Ascending aorta (tissue), 2 donors: ENCODE measurements around the gene PPY. TPM values are rescaled to one million over a fixed set of nuclear protein-coding genes. Genes with fewer than 3 reads are reported as not detected.

Experiments used
- DNase-seq, 2 donors: peaks; one replicate each; pipeline ENCODE4 v3.0.0-alpha.2; 2019; ENCODE audit warnings: low spot score in 2 of 2
- H3K27ac ChIP-seq, 2 donors: fragments of 200-600 bp; sonication (generic); one replicate each; pipeline ENCODE4 v1.5.1; 2016 to 2017; ENCODE audit warnings: mild to moderate bottlenecking in 1 of 2
- H3K27me3 ChIP-seq: fragments of 200-600 bp; sonication (generic); one replicate; pipeline ENCODE4 v1.5.1; 2017
- H3K36me3 ChIP-seq, 2 donors: fragments of 200-600 bp; sonication (generic); one replicate each; pipeline ENCODE4 v1.5.1; 2016
- H3K4me1 ChIP-seq, 2 donors: fragments of 200-600 bp; sonication (generic); one replicate each; pipeline ENCODE4 v1.5.1; 2016 to 2017; ENCODE audit warnings: mild to moderate bottlenecking in 1 of 2
- H3K4me3 ChIP-seq, 2 donors: fragments of 200-600 bp; sonication (generic); one replicate each; pipeline ENCODE4 v1.5.1; 2016 to 2017; ENCODE audit warnings: mild to moderate bottlenecking in 1 of 2
- H3K9me3 ChIP-seq, 2 donors: fragments of 200-600 bp; sonication (generic); one replicate each; pipeline ENCODE4 v1.5.1; 2016
- intact Hi-C: fragments of 100-400 bp; cut with DNase I; formaldehyde crosslinking; loops from one replicate; pipeline ENCODE4 v1.15.1; 2023
- total RNA-seq: library from RNA; depleted of rRNA; stranded (reverse); fragments of >200 nt; gene quantifications from one replicate; pipeline ENCODE4 v1.1.0, GENCODE V29; 2016
- TF ChIP-seq, protein P1 (sequence below), 3 experiments: fragments of 200-600 bp in 2 of 3; fragments of 450-650 bp in 1 of 3; sonication (generic) in 2 of 3; IDR thresholded peaks; one replicate each; pipeline ENCODE4 v1.5.1; 2016 to 2019; ENCODE audit warnings: antibody characterized with exemption in 3 of 3, mild to moderate bottlenecking in 1 of 3, moderate library complexity in 1 of 3

The PPY gene
- total RNA-seq, 1 donor from 2014 or later, result not detected

DNA sequence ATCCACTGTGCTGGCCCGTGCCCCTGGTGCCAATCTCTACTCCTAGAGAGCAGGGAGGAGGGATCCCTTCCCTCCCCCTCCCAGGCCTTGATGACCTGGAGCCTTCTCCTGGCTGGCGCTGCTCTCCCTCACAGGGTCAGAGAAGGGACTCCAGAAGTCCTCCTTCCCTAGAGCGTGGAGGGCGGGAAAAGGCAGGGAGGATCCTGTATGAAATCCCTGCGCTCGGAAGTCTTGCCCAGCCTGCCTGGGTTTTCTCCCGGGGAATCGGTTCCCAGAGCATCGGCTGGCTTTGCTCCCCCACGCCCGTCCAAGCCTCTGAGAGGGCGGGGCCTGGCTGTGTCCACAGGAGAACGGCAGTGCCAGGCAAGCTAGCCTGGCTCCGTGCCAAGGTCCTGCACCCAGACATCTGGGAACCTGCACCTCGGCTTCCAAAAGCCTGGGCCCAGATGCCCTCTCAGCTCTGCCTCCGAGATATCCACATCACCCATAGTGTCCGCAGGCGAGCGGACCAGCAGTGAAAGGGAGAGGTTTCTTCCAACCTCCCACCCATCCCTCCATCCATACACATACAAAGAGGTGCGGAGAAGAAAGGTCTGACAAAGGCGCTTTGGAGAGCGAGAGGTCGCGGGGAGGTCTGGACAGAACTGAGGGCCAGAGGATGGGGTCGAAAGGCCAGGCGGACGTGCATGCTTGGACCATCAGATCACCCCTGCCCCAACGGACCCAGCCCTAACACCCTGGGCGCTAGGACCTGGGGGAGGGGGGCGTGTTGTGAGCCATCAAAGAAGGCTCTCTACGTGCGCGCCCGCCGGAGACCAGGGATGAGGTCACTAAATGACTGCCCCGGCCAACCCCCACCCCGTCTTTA lies 36.1 kb downstream of the PPY start:
- peaks cover 0 to 5% of the 10 kb centered on the region in 2 donors for H3K36me3 ChIP-seq
- no peaks in the 10 kb centered on the region for H3K27me3 ChIP-seq
- H3K9me3 ChIP-seq, result no peaks in the 10 kb centered on the region
- peaks cover 4 to 11% of the 10 kb centered on the region in 2 donors for H3K4me1 ChIP-seq
- TF ChIP-seq, protein P1, sequence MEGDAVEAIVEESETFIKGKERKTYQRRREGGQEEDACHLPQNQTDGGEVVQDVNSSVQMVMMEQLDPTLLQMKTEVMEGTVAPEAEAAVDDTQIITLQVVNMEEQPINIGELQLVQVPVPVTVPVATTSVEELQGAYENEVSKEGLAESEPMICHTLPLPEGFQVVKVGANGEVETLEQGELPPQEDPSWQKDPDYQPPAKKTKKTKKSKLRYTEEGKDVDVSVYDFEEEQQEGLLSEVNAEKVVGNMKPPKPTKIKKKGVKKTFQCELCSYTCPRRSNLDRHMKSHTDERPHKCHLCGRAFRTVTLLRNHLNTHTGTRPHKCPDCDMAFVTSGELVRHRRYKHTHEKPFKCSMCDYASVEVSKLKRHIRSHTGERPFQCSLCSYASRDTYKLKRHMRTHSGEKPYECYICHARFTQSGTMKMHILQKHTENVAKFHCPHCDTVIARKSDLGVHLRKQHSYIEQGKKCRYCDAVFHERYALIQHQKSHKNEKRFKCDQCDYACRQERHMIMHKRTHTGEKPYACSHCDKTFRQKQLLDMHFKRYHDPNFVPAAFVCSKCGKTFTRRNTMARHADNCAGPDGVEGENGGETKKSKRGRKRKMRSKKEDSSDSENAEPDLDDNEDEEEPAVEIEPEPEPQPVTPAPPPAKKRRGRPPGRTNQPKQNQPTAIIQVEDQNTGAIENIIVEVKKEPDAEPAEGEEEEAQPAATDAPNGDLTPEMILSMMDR (IDR thresholded peaks at IDR 0.05), result no peak
- H3K4me3 ChIP-seq, result peak overlapping the region; percentile 75 to 81
- intact Hi-C loops, result loop anchor here (10.0 kb wide), 3 partner anchors 419 to 1239 kb away; partner anchors contain the start of genes HEXIM1 and SLC25A39
- H3K27ac ChIP-seq, result peak overlapping the region; percentile 89 to 96
- DNase-seq, result peak; percentile 63 to 95

DNA sequence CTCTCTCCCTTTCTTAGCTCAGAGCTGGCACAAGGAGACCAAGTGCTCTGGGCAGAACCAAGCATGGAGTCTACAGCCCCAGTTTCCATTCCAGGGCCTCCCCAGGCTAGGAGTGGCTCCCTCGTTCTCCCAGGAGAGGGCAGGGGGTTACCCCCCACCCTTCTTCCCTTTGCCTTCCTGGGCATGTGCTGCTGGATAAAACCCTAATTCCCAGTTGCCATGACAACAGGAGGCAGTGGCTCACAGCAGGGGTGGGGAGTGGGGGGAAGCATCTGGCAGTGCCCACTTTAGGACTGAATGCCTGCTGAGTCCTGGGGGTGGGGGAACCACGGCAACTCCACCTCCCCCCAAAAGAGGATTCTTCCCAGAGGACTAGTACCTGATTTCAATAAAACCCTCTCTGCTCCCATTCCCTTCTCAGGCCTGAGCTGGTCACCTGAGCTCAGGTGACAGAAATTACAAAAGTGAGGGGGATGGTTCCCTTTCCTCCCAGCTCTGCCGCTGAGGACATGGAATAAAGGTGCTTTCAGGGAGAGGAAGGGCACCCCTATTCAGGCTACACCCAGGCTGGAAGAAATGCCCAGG lies 36.8 kb downstream of the PPY start:
- peaks cover 10 to 15% of the 10 kb centered on the region in 2 donors for H3K4me1 ChIP-seq
- no peaks in the 10 kb centered on the region for H3K9me3 ChIP-seq
- DNase-seq, result no peak
- TF ChIP-seq, protein P1 (IDR thresholded peaks at IDR 0.05), result no peak
- no peaks in the 10 kb centered on the region for H3K27me3 ChIP-seq
- peaks cover 0 to 5% of the 10 kb centered on the region in 2 donors for H3K36me3 ChIP-seq
- H3K4me3 ChIP-seq, result peak overlapping the region in 1 of 2 donors; percentile 81
- H3K27ac ChIP-seq, result peak overlapping the region; percentile 89 to 96
- intact Hi-C loops, result loop anchor here (10.0 kb wide), 3 partner anchors 419 to 1239 kb away; partner anchors contain the start of genes HEXIM1 and SLC25A39

DNA sequence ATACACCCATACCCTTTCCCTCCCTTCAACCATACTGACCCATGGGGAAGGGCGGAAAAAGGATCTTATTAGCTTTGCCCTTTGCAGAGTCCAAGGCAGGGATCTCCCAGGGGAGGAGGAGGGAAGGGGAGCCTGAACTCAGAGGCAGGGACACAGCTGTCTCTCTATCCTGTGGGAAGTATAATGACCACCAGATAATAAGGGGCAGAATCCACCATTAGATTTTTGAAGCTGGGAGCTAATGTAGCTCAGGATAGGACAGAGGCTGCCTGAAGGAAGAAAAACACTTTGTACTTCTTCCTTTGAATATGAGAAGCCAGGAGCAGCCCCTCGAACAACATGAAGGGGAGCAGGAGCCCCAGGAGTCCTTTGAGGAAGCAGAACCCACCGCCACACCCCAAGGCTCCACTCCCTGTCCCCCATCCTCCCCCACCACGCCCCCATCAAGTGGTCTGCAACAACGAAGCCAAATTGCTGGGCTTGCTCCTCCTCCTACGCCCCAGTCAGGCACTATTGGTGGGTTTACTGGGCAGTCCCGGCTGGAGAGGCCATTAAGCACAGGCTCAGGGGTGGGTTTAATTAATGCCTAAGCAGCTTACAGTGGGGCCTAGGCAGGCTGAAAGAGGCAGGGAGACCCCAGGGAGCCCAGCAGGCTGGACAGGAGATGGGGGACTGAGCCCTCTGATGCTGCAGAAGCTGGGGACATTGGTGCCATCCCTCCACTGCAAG lies 40.3 kb downstream of the PPY start:
- intact Hi-C loops, result loop anchor here (10.0 kb wide), 3 partner anchors 423 to 1243 kb away; partner anchors contain the start of genes HEXIM1 and SLC25A39
- peaks cover 8 to 11% of the 10 kb centered on the region in 2 donors for H3K36me3 ChIP-seq
- TF ChIP-seq, protein P1 (IDR thresholded peaks at IDR 0.05), result no peak

DNA sequence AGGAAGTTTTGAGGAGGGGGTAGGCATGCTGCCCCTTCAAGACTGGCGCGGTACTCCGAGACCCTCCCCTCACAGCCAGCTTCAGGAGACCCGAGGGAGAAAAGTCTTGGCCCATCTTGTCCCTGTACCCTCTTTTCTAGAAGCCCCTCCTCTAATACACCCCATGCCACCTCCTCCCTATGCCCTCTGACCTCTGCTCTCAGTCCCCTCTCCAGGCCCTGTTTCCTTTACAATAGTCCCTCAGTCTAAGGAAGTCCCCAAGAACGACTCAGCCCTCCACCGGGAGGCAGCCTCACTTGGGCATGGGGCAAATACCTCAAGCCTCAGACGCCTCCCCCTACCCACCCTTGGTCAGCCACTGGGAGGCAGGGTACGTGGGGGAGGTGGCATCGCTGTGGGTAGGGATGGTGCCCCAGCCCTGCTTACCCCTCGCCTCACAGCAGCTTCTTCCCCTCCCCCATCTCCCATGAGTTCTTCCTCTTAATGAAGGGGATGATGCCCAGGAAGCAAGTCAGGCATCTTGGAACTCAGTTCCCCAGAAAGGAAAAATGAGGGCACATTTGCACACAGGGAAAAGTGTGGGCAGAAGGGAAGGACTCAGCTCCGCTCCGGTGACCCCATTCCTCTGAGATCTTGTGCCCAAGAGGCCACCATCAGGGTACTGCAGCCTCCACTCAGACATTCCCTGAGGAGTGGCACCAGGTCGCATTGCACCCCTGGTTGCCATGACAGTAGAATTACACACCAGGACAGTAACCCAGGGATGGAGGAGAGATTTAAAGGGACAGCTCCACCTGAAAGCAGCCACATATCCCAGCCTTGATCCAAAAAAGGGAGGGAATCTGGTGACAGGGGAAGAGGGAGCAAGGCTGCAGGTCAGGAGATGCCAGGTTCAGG lies 41.2 kb downstream of the PPY start:
- intact Hi-C loops, result loop anchor here (10.0 kb wide), 3 partner anchors 424 to 1244 kb away; partner anchors contain the start of genes HEXIM1 and SLC25A39
- peak overlapping the region; percentile 47 to 63 for H3K4me3 ChIP-seq
- H3K4me1 ChIP-seq, result peaks cover 11 to 16% of the 10 kb centered on the region in 2 donors
- no peaks in the 10 kb centered on the region for H3K9me3 ChIP-seq
- peaks cover 14 to 15% of the 10 kb centered on the region in 2 donors for H3K36me3 ChIP-seq
- no peaks in the 10 kb centered on the region for H3K27me3 ChIP-seq
- TF ChIP-seq, protein P1 (IDR thresholded peaks at IDR 0.05), result no peak
- no peak for DNase-seq
- no peak overlapping the region for H3K27ac ChIP-seq

More for the DNA sequence above, 40.3 kb downstream of the PPY start:
- Histone ChIP-seq H3K27me3 (no peaks in the 10 kb centered on the region), H3K4me1 (peaks cover 13 to 18% of the 10 kb centered on the region in 2 donors), H3K4me3 (no peak overlapping the region), H3K27ac (no peak overlapping the region), H3K9me3 (no peaks in the 10 kb centered on the region)
- no peak for DNase-seq
